HL-60/S4 treated with phorbol 12-myristate 13-acetate at 8.2 ng/mL for 4 days and 3 days (cell line): ENCODE data around the gene GPR25.
"Not testable (repeated sequence)": the region's sequence is repeated elsewhere in the genome, so short reads cannot be mapped to it uniquely, and the experiment has no call there.

Experiments
- in situ Hi-C: fragments of 300-500 bp; cut with MboI; formaldehyde crosslinking; loops from 2 replicates; pipeline ENCODE4 v1.15.0; 2022; ENCODE audit warnings: low sequenced_read_pairs

The GPR25 gene

GRCh38 chr1:200911361-200911760, 38.6 kb downstream of the GPR25 start:
- in situ Hi-C loops, result no loop called here

GRCh38 chr1:200911936-200912335, 39.2 kb downstream of the GPR25 start:
- in situ Hi-C loops, result not testable (repeated sequence)

- in situ Hi-C loops, result no loop called here
Measured at GRCh38 chr1:200912737-200913407, 40.1 kb downstream of the GPR25 start.

GRCh38 chr1:200916152-200916551, 43.4 kb downstream of the GPR25 start:
- in situ Hi-C loops, result no loop called here

- in situ Hi-C loops, result no loop called here
Measured at GRCh38 chr1:200916681-200917080, 43.9 kb downstream of the GPR25 start.

GRCh38 chr1:200917291-200917817, 44.6 kb downstream of the GPR25 start:
- in situ Hi-C loops, result no loop called here

- in situ Hi-C loops, result no loop called here
Measured at GRCh38 chr1:200918006-200918405, 45.2 kb downstream of the GPR25 start.

- in situ Hi-C loops, result no loop called here
Measured at GRCh38 chr1:200919386-200919785, 46.6 kb downstream of the GPR25 start.

- in situ Hi-C loops, result no loop called here
Measured at GRCh38 chr1:200921571-200922110, 48.9 kb downstream of the GPR25 start.

- in situ Hi-C loops, result no loop called here
Measured at GRCh38 chr1:200922406-200922805, 49.6 kb downstream of the GPR25 start.

- in situ Hi-C loops, result no loop called here
Measured at GRCh38 chr1:200923601-200924000, 50.8 kb downstream of the GPR25 start.
